Lower leg skin (tissue), 3 donors: ENCODE results near the gene CLIC1.

ENCODE experiments used
- POLR2A ChIP-seq, 2 donors: fragments of 450-650 bp; IDR thresholded peaks; one replicate each; pipeline ENCODE4 v1.6.1; 2016 to 2017; ENCODE audit warnings: antibody characterized with exemption in 2 of 2, mild to moderate bottlenecking in 1 of 2, moderate library complexity in 1 of 2
- TF ChIP-seq, protein P1 (sequence below), 3 donors: fragments of 450-650 bp; IDR thresholded peaks; one replicate each; pipeline ENCODE4 v1.5.1; 2016; ENCODE audit warnings: antibody characterized with exemption in 3 of 3, mild to moderate bottlenecking in 3 of 3, moderate library complexity in 2 of 3

- TF ChIP-seq, protein P1, sequence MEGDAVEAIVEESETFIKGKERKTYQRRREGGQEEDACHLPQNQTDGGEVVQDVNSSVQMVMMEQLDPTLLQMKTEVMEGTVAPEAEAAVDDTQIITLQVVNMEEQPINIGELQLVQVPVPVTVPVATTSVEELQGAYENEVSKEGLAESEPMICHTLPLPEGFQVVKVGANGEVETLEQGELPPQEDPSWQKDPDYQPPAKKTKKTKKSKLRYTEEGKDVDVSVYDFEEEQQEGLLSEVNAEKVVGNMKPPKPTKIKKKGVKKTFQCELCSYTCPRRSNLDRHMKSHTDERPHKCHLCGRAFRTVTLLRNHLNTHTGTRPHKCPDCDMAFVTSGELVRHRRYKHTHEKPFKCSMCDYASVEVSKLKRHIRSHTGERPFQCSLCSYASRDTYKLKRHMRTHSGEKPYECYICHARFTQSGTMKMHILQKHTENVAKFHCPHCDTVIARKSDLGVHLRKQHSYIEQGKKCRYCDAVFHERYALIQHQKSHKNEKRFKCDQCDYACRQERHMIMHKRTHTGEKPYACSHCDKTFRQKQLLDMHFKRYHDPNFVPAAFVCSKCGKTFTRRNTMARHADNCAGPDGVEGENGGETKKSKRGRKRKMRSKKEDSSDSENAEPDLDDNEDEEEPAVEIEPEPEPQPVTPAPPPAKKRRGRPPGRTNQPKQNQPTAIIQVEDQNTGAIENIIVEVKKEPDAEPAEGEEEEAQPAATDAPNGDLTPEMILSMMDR (IDR thresholded peaks at IDR 0.05), result no peak
- no peak for TF ChIP-seq POLR2A (IDR thresholded peaks at IDR 0.05)
These were observed 44.0 kb downstream of the CLIC1 start for GRCh38 chr6:31692353-31692752.
